AG10803 (cell line): ENCODE measurements around the gene TP63.
A peak's percentile ranks its signal among the peaks of the same experiment; 100 is the strongest.

Experiments
- DNase-seq: peaks from one replicate; pipeline ENCODE4 v3.0.0; 2010; ENCODE audit warnings: low read depth
- H3K4me3 ChIP-seq: 2 replicates; pipeline ENCODE4 v1.5.1; 2011; ENCODE audit warnings: mild to moderate bottlenecking, low read length, control low read depth
- TF ChIP-seq, protein P1 (sequence below): conservative IDR thresholded peaks from 2 replicates; pipeline ENCODE4 v1.5.1; 2011; ENCODE audit warnings: mild to moderate bottlenecking, low read length, control low read depth, inconsistent platforms

Gene TP63

DNA sequence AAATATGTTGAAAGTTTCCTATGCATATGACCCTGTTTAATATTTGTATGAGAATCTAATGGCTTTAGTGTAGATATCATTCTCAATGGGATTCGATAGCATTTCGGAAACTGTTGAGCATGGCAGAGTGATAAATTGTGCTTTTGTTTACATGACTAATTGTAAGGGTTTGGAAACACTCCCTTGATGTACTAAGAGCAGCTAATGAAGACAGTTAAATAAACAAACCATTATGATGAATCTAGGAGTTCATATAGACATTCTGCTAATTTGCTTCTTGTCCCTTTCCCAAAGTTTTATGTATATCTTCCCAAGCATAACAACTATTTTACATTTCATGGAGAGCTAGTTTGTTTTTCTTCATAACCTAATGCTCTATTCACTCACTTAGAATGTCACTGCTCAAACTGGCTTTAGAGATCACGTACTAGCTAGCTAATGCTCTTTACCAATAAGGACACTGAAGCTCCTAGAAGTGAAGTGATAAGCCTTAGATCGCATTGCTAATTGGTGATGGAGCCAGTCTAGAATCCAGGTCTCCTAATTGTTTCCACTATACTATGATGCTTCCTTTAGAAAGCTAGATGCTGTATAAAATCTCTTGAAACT lies 140.8 kb downstream of the TP63 start:
- DNase-seq: no peak
- no peak overlapping the region for H3K4me3 ChIP-seq
- TF ChIP-seq, protein P1, sequence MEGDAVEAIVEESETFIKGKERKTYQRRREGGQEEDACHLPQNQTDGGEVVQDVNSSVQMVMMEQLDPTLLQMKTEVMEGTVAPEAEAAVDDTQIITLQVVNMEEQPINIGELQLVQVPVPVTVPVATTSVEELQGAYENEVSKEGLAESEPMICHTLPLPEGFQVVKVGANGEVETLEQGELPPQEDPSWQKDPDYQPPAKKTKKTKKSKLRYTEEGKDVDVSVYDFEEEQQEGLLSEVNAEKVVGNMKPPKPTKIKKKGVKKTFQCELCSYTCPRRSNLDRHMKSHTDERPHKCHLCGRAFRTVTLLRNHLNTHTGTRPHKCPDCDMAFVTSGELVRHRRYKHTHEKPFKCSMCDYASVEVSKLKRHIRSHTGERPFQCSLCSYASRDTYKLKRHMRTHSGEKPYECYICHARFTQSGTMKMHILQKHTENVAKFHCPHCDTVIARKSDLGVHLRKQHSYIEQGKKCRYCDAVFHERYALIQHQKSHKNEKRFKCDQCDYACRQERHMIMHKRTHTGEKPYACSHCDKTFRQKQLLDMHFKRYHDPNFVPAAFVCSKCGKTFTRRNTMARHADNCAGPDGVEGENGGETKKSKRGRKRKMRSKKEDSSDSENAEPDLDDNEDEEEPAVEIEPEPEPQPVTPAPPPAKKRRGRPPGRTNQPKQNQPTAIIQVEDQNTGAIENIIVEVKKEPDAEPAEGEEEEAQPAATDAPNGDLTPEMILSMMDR: no peak

DNA sequence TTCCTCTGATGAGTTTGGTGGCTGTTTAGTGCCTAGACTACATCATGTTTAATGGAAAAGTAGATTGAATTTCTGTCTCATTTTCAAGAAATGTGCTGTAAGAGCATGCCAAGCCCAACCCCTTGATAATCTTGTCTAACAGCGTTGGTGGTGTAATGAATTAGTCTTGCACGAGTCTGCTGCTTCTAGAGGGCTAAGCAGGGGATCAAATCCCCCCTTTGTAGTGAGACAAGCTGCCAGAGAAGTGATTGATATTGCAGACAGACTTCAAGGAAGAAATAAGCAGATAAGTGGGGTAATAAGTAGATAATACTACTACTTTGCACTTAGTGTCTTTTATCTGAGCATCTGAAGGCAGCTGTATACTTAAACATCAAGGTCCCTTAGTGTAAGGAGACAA lies 141.4 kb downstream of the TP63 start:
- peak overlapping the region; percentile 34 for H3K4me3 ChIP-seq
- DNase-seq: peak; percentile 27
- TF ChIP-seq, protein P1: no peak

DNA sequence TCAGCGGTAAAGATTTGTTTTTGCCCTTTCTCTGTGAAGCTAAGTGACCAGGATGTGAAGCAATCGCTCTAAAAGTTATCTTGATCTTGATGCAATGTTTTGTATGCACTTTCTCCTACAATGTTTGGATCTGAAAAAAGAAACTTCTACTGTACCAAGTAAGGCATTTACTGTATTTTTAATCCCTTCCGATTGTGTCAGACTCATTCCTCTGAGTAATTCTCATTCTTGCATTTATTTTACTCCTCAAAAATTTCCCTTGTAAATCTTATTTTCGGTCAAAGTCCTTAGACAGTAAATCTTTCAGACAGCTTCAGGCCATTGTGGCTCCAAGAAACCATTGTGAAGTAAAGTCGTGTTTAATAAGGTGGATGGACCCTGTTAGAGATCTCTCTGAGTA lies 141.9 kb downstream of the TP63 start:
- TF ChIP-seq, protein P1: no peak

DNA sequence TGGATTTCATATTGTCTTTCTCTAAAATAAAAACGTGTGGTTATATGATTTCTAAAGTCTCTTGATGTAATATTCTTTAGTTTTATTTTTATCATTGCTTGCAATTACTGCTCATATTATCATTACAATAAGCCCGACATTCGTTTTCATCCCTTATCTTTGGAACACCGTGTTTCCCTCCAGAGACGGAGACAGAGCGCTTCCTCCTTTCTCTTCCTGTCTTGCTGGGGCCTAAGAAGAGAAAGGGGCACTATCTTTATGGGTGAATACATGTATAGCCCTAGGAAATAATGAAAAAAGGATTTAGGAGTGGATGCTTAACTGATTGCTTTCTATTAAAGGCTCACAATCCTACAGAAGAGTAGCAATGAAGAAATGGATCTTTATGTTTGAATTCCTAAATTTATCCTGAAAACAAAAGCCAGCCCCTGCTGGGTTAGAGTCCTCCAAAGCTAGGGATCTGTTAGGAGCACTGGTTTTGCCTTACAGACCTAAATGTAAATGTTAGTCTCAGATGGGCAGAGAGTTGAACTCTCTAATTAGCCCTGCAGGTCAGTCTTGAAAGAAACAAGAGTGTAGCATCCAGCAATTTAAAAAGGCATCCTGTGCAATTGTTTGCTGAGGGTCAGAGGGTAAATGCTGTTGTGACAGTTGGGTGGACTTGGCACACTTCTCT lies 145.1 kb downstream of the TP63 start:
- TF ChIP-seq, protein P1: no peak
- no peak overlapping the region for H3K4me3 ChIP-seq
- DNase-seq: no peak

More for the DNA sequence above, 141.9 kb downstream of the TP63 start:
- peak; percentile 74 for DNase-seq
- peak overlapping the region; percentile 34 for H3K4me3 ChIP-seq

DNA sequence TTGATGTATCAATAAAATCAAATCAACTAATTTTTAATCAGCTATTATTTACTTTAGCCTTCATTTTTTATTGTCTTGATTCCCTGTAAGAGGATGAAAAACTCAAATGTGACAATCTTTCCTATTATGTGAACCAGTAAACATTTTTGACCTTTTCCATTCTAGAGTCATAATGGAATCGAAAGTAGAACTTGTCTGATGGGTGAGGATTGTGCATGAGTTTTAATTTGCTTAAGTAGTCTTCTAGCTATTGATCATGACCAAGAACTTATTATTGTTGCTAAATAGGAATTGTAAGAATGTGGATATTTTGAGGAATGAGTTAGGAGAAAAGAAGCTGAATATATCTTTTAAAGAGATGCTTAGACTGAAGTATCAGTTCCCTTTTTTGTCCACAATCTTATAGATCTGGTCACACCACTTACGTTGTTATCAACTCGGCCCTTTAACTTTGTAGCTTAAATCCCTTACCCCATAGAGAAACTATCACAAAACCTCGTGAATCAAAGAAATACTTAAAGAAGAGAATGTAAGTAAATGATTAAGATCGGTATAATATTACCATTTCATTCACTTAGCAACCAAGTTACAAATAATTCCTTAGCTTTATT lies 147.3 kb downstream of the TP63 start:
- H3K4me3 ChIP-seq: no peak overlapping the region
- DNase-seq: no peak
- TF ChIP-seq, protein P1: no peak

DNA sequence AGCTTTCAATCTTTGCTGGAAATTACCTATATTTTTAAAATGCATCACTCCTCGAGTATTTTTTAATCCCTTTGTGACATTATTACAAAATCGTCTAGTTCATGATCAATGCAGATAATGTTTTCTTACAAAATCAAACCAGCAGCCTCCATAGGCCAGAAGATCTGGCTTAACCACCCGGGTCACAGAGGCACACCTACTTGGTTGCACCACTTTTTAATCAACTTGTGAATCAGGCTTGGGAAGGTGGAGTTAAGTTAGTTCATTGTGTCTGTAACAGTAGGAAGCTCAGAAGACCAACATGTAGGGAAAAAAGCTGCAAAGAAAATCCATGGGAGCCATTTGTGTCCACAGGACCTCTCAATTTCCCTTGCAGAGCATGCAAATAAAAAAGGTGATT lies 148.0 kb downstream of the TP63 start:
- no peak for DNase-seq
- no peak overlapping the region for H3K4me3 ChIP-seq
- TF ChIP-seq, protein P1: no peak
